Limb (tissue), 2 donors: ENCODE results near the gene HECTD2.
"Not testable (repeated sequence)": the region's sequence is repeated elsewhere in the genome, so short reads cannot be mapped to it uniquely, and the experiment has no call there.

Experiments used
- DNase-seq, 2 donors: peaks; one replicate each; pipeline ENCODE4 v3.0.0-alpha.2; 2016; ENCODE audit errors: extremely low spot score in 2 of 2

HECTD2 gene

GRCh38 chr10:91536733-91537132, 126.6 kb downstream of the HECTD2 start:
- no peak for DNase-seq

- no peak for DNase-seq
Observed at GRCh38 chr10:91537614-91538383, 127.7 kb downstream of the HECTD2 start.

GRCh38 chr10:91539930-91540329, 129.8 kb downstream of the HECTD2 start:
- DNase-seq, result no peak

GRCh38 chr10:91540733-91541132, 130.6 kb downstream of the HECTD2 start:
- no peak for DNase-seq

GRCh38 chr10:91541481-91541880, 131.3 kb downstream of the HECTD2 start:
- DNase-seq, result peak in 1 of 2 donors; percentile 72

GRCh38 chr10:91545384-91545783, 135.2 kb downstream of the HECTD2 start:
- DNase-seq, result no peak

- no peak for DNase-seq
Observed at GRCh38 chr10:91545838-91546237, 135.7 kb downstream of the HECTD2 start.

- DNase-seq, result no peak
Observed at GRCh38 chr10:91549262-91549661, 139.1 kb downstream of the HECTD2 start.

GRCh38 chr10:91550021-91550420, 139.9 kb downstream of the HECTD2 start:
- no peak for DNase-seq

- peak; percentile 69 to 70 for DNase-seq
Observed at GRCh38 chr10:91551856-91552255, 141.7 kb downstream of the HECTD2 start.

- DNase-seq, result no peak
Observed at GRCh38 chr10:91552274-91553095, 142.3 kb downstream of the HECTD2 start.

GRCh38 chr10:91555455-91555854, 145.3 kb downstream of the HECTD2 start:
- no peak for DNase-seq

GRCh38 chr10:91556691-91557566, 146.8 kb downstream of the HECTD2 start:
- no peak for DNase-seq

GRCh38 chr10:91557651-91558111, 147.5 kb downstream of the HECTD2 start:
- peak in 1 of 2 donors; percentile 61 for DNase-seq

GRCh38 chr10:91558473-91558872, 148.3 kb downstream of the HECTD2 start:
- DNase-seq, result no peak

- no peak for DNase-seq
Observed at GRCh38 chr10:91559169-91559568, 149.0 kb downstream of the HECTD2 start.

GRCh38 chr10:91559750-91560149, 149.6 kb downstream of the HECTD2 start:
- no peak for DNase-seq

- DNase-seq, result not testable (repeated sequence)
Observed at GRCh38 chr10:91560827-91561226, 150.7 kb downstream of the HECTD2 start.

GRCh38 chr10:91562839-91563581, 152.9 kb downstream of the HECTD2 start:
- no peak for DNase-seq

- DNase-seq, result no peak
Observed at GRCh38 chr10:91564026-91564425, 153.9 kb downstream of the HECTD2 start.
